Skeletal muscle satellite cell (primary cell): ENCODE results near the gene PRR11.
"Not testable (repeated sequence)": the region's sequence is repeated elsewhere in the genome, so short reads cannot be mapped to it uniquely, and the experiment has no call there.

Experiments
- H3K27me3 ChIP-seq: 2 replicates; pipeline ENCODE4 v1.7.0; 2013; ENCODE audit warnings: low read length; ENCODE audit not compliant: control insufficient read depth, insufficient read depth
- H3K36me3 ChIP-seq: 2 replicates; pipeline ENCODE4 v1.7.0; 2013; ENCODE audit warnings: mild to moderate bottlenecking, control low read depth, low read length; ENCODE audit not compliant: insufficient read depth
- H3K4me1 ChIP-seq: 2 replicates; pipeline ENCODE4 v1.7.0; 2013; ENCODE audit warnings: low read length; ENCODE audit not compliant: control insufficient read depth, insufficient read depth
- H3K4me2 ChIP-seq: 2 replicates; pipeline ENCODE4 v1.7.0; 2013; ENCODE audit warnings: mild to moderate bottlenecking, low read length
- H3K4me3 ChIP-seq: 2 replicates; pipeline ENCODE4 v1.7.0; 2013; ENCODE audit warnings: low read length
- H3K9ac ChIP-seq: 2 replicates; pipeline ENCODE4 v1.7.0; 2013; ENCODE audit warnings: mild to moderate bottlenecking, low read depth, low read length, moderate library complexity
- H3K9me3 ChIP-seq: replicated peaks from 2 replicates; pipeline ENCODE4 v1.7.0; 2013; ENCODE audit warnings: mild to moderate bottlenecking, control low read depth, low read length
- small RNA-seq: library from RNA; depleted of rRNA; stranded (forward); fragments of <200 nt; gene quantifications from one replicate; pipeline ENCODE3, GENCODE V24; 2012

PRR11 gene

DNA sequence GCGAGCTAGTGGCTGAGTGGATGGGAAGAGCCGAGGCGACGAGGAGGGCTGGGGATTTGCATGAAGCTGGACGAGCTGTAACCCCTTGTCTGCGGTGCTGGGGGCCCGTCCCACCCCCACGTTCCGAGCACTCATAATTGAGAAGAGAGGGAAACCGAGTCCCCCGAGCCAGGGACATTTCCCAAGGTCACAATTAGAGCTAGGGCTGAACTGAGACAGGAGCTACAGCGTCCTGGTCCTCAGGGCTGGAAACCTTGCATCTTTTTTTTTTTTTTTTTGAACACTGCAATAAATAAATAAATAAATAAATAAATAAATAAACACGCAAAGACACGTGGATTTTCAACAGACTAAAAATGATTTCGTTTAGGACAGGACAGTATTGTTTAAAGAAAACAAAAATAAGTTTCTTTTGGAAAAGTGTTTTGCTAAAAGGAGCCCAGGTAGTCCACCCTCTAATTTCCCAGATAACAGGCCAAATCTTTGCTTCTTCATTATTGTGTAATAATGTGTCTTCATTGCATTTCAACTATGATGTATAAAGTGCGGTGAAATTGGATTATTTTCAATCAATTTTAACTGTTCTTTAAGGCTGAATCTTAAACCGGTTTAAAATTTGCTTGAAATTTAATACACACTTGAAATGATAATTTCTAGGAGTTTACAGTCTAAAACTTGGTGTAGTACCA is 65.8 kb downstream of the PRR11 start:
- H3K9me3 ChIP-seq = no peaks in the 10 kb centered on the region

DNA sequence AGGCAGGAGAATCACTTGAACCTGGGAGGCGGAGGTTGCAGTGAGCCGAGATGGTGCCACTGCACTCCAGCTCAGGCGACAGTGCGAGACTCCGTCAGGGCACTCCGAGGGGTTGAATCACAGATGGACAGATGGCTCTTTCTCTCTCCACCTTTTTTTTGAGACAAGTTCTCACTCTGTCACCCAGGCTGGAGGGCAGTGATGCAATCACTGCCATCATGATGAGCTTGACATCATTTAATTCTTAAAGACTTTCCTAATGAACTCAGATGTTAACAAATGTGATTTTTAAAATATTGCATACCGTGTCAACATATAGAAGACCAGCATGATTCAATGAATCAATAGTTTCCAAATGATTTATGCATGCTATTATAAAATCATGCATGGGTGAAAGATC is 68.3 kb downstream of the PRR11 start:
- Histone ChIP-seq H3K9ac (no peak overlapping the region), H3K27me3 (no peaks in the 10 kb centered on the region), H3K36me3 (no peaks in the 10 kb centered on the region), H3K9me3 (no peaks in the 10 kb centered on the region), H3K4me3 (no peak overlapping the region), H3K4me2 (no peak overlapping the region), H3K4me1 (peaks cover 3% of the 10 kb centered on the region)

More for the DNA sequence above, 65.8 kb downstream of the PRR11 start:
- Histone ChIP-seq H3K4me3 (peak overlapping the region; percentile 75), H3K36me3 (no peaks in the 10 kb centered on the region), H3K9ac (peak overlapping the region; percentile 63), H3K4me2 (peak overlapping the region; percentile 93), H3K27me3 (no peaks in the 10 kb centered on the region), H3K4me1 (peaks cover 3% of the 10 kb centered on the region)

DNA sequence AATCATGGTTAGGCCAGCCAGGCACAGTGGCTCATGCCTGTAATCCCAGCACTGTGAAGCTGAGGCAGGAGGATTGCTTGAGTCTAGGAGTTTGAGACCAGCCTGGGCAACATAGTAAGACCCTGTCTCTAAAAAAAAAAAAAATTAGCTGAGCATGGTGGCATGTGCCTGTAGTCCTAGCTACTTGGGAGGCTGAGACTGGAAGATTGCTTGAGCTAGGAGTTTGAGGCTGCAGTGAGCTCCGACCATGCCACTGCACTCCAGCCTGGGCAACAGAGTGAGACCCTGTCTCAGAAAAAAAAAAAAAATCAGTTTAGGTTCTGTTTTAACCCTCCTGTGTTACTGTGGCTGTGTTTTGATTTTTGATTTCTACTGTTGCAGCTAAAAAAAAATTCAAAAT is 73.0 kb downstream of the PRR11 start:
- H3K9ac ChIP-seq, H3K36me3 ChIP-seq, H3K4me2 ChIP-seq, H3K4me3 ChIP-seq, H3K27me3 ChIP-seq, H3K4me1 ChIP-seq, H3K9me3 ChIP-seq: not testable (repeated sequence)

DNA sequence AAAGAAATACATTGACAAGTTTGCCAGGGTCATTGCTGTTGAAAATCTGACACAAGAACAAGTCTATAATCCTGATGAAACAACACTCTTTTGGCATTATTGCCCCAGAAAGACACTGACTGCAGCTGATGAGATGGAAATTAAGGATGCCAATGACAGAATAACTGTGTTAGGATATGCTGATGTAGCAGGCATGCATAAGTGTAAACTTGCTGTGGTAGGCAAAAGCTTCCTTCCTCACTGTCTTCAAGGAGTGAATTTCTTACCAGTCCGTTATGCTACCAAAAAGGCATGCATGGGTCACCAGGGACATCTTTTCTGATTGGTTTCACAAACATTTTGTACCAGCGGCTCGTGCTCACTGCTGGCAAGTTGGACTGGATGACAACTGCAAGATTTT is 75.2 kb downstream of the PRR11 start:
- H3K4me1 ChIP-seq = no peaks in the 10 kb centered on the region
- H3K9ac ChIP-seq = no peak overlapping the region
- no peak overlapping the region for H3K4me2 ChIP-seq
- no peaks in the 10 kb centered on the region for H3K9me3 ChIP-seq
- H3K36me3 ChIP-seq = no peaks in the 10 kb centered on the region
- H3K4me3 ChIP-seq = no peak overlapping the region
- H3K27me3 ChIP-seq = peaks cover 3% of the 10 kb centered on the region

DNA sequence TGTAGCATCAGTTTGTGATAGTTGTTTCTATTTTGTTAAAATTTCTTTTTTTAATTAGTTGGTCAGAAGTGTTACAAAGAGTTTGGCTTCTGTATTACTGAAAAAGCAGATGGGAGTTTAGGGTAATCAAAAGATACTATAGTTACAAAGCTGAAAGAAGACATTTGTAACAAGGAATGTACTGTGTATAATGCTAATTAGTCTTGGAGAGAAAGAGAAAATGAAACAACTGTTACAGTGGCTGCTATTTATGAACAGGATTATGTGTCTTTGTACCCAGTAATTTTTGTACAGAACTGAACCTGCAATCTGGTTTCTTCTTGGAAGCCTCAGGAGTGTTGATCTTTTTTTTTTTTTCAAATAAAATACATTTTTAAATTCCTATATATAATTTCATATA is 79.1 kb downstream of the PRR11 start:
- no peak overlapping the region for H3K9ac ChIP-seq
- no peaks in the 10 kb centered on the region for H3K4me1 ChIP-seq
- no peak overlapping the region for H3K4me3 ChIP-seq
- no peak overlapping the region for H3K4me2 ChIP-seq
- peaks cover 3% of the 10 kb centered on the region for H3K27me3 ChIP-seq
- no peaks in the 10 kb centered on the region for H3K9me3 ChIP-seq
- H3K36me3 ChIP-seq = no peaks in the 10 kb centered on the region

DNA sequence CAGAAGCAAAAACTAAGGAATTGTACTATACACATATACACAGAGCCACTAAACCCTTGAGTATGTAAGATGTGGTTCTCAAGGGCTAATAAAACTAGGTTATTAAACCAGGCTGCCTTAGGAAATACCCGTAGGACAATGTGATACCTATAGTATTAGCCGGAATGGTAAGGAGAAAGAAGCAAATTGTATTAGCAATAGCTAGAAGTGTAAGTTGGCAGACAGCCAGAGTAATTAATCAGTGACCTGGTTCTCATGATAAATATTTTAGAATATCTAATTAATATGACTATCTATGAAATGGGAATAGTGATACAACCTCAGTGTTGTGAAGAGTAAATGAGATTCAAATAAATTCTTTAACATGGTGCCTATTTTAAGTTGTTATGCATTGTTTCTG is 83.4 kb downstream of the PRR11 start:
- Histone ChIP-seq H3K4me3 (no peak overlapping the region), H3K4me1 (no peaks in the 10 kb centered on the region), H3K9ac (no peak overlapping the region), H3K4me2 (no peak overlapping the region), H3K36me3 (no peaks in the 10 kb centered on the region), H3K9me3 (no peaks in the 10 kb centered on the region), H3K27me3 (no peaks in the 10 kb centered on the region)

DNA sequence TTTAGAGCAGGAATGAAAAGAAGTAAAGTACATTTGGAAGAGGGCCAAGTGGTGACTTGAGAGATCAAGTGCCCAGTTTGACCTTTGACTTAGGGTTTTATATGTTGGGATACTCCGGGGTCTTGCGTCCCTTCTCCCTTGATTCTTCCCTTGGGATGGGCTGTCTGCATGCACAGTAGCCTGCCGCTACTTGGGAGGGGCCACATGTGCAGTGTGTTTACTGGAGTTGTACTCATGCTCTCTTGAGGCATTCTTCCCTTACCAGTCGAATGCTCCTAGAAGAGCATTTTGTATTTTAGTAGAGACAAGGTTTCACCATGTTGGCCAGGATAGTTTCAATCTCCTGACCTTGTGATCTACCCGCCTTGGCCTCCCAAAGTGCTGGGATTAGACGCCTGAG is 88.5 kb downstream of the PRR11 start:
- Histone ChIP-seq H3K4me1 (no peaks in the 10 kb centered on the region), H3K4me2 (no peak overlapping the region), H3K4me3 (no peak overlapping the region), H3K9me3 (no peaks in the 10 kb centered on the region), H3K27me3 (no peaks in the 10 kb centered on the region), H3K36me3 (no peaks in the 10 kb centered on the region), H3K9ac (no peak overlapping the region)

Small RNA genes lying within 50 kb of the gene (small RNA-seq; reads per million reads assigned to genes)
- gene MIR301A = 94.8 reads per million, percentile 97 among the genes with 10 or more reads in this experiment
- gene MIR454 = 28.7 reads per million, percentile 95 among the genes with 10 or more reads in this experiment
- 15.1 reads per million, percentile 93 among the genes with 10 or more reads in this experiment for gene RNU2-58P
